EL (cell line): Measurements from ENCODE around the gene TTBK1.

ENCODE experiments used
- DNase-seq: peaks from one replicate; pipeline ENCODE4 v3.0.0-alpha.2; 2016

Gene TTBK1

DNA sequence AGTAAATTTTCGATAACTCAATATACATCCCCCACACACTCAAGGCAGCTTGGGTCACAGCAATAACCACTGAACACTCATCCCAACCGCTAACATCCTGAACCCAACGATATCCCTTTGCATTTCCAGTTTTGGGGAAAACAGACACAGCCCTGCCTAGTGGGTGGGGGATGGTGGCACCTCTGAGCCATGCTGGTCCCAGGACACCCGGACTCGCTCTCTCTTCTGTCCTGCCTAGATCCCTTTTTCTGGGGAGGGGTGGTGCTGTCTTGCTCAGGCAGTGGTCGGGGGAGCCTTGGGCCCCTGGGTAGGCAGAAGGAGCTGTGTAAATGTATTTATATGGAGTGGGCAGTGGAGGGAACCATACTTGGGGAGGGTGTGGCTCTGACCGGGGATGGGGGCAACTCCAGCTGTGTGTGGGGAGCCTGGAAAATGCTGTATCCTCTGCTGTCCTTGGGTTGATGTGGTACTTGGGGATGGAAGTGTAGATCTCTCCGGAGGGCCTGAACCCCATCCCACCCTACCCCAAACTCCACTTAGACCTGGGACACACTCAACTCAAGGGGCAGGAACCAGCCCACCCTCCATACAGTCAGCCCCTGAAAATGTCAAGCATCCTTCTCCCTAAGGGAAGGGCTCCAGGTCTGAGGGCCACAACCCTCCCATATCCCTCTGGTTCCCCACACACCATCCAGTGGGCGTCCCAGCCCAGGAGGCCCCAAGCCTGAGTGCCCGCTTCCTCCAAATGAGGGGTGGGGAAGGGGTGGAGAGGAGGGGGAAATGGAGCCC is 31.0 kb downstream of the TTBK1 start:
- DNase-seq: no peak

- no peak for DNase-seq
Observed at GRCh38 chr6:43274916-43275597, 31.8 kb downstream of the TTBK1 start.

DNA sequence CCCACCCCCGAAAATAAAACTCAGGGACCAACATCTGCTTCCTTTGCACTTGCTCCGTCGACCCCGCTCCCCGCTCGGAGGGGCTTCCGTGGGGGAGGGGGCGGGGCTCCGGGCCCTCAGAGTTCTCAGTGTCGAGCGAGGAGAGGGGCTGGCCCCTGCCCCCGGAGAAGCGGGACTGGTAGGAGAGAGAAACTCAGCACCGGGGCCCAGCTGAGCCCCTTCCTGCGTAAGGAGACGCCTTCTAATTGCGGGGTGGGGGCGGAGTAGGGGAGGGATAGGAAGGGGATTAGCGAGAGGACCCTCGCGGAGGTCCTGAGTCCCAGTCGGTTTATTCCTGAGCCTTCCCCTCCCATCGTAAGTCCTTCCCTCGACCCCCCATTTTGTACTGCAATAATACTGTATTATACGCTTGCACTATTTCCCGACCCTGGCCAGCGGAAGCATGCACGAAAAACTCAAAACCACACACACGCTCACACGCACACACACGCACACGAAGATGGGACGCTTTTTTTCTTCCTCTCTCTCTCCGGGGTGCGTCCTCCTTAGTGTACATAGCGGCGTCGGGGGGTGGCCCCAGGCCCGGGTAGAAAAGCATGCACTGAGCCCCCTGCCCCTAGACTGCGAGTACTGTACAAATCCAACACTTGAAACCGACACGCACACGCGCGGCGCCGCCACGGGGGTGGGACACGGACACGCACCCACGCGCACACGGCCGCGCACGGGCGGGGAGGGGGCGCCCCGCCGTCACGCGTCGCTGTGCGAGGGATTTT is 32.7 kb downstream of the TTBK1 start:
- no peak for DNase-seq

DNA sequence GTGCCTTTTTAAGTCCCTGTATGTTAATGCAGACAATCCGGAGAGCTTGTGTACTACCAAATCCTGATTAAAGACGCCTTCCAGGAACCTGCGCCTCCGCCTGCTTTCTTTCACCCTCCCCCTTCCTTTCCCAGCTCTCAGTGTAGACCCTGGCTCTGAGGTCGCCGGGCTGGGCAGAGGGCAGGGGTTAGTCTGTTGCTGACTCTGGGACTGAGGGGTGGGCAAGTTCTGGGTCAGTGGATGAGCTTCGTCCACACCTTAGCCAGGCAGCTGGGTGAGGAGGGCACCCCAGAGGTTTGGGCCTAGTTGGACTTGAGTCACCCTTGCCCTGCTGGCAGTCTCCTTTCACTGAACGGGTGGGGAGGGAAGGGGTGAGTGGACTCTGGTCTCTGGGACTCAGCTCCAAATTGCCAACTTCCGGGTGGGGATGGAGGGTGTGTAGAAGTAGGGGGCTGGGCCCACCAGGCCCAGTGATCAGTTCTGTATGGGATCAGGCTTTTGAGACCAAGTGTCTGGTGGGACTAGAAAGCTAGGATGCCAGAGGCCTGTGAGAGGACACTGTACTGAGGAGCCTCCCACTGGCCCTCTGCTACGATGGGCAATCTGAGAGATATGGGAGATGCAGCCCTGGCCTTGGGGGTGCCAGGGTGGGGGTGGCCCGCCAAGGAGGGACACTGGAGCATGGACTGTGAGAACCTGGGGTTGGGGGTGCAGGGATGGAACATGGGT is 33.5 kb downstream of the TTBK1 start:
- DNase-seq: no peak

GRCh38 chr6:43277306-43277642 is 34.0 kb downstream of the TTBK1 start:
- DNase-seq: no peak

DNA sequence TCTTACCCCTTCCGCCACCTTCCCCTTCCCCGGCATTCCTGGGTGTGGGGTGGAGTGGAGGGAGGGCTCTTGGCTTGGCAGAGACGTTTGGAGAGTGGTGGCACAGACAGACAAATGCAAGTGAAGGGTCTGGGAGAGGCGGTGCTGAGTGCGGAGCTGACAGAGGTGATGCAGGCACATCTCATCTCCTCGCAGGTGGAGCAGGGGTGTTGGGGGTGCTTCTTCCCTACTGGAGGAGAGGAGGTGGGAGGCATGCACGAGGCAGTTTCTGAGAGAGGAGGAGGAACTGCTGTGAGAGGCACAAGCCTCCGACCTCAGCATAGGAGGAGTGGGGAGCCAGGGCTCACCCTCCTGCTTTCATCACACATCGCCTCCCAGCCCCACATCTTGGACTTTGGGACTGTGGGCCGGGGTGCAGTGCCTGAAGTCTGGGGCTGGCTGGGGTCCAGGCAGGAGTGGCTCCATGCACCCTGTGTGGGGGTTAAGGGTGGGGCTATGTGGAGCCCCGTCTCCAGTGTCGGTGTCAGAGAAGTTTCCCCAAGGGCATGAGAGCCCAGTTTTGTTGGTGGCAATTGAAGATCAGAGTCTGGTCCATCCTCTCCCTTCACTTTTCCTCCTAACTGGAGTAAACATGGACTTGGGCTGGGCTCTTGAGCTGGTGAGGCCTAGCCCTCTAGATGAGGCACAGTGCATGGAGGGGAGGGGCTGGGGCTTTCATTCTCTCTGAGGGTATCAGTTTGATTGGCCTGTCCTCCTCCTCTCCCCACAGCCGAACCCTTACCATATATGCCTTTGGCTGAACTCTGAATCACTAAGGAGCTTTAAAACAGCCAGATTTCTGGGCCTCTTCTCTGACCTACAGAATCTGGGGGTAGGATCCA is 34.6 kb downstream of the TTBK1 start:
- DNase-seq: peak; percentile 49

GRCh38 chr6:43278524-43279078 is 35.3 kb downstream of the TTBK1 start:
- peak; percentile 74 for DNase-seq

DNA sequence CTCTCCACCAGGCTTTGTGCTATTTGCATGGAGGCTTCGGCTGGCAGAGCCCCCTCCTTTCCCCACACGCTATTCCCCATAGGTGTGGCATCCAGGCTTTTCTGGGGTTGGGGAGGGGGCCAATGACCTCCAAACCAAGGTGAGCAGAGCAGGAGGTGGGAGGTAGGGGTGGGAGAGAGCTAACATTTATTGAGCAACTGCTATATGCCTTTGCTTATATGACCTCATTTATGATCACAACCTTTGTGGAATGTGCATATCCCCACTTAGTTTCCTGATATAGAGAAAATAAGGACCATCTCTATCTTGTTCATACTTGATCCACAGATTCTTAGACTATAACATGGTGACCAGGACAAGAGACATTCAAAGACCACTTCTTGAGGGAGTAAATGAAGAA is 37.0 kb downstream of the TTBK1 start:
- DNase-seq: no peak

- DNase-seq: no peak
Observed at GRCh38 chr6:43282060-43282459, 38.8 kb downstream of the TTBK1 start.

DNA sequence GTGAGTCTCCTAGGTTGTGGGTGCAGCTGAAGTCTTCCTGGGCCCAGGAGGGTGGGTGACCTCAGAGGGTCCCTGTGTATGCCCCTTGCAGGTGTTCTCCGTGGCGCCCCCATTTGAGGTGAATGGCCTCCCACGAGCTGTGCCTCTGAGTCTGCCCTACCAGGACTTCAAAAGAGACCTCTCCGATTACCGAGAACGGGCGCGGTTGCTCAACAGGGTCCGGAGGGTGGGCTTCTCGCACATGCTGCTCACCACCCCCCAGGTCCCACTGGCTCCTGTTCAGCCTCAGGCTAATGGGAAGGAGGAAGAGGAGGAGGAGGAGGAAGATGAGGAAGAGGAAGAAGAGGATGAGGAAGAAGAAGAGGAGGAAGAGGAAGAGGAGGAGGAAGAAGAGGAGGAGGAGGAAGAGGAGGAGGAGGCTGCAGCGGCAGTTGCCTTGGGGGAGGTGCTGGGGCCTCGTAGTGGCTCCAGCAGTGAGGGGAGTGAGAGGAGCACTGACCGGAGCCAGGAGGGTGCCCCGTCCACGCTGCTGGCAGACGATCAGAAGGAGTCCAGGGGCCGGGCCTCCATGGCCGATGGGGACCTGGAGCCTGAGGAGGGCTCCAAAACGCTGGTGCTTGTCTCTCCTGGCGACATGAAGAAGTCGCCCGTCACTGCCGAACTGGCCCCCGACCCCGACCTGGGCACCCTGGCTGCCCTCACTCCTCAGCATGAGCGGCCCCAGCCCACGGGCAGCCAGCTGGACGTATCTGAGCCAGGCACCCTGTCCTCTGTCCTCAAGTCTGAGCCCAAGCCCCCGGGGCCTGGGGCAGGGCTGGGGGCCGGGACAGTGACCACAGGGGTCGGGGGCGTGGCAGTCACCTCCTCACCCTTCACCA is 39.6 kb downstream of the TTBK1 start:
- no peak for DNase-seq

GRCh38 chr6:43283514-43283901 is 40.2 kb downstream of the TTBK1 start:
- DNase-seq: no peak

DNA sequence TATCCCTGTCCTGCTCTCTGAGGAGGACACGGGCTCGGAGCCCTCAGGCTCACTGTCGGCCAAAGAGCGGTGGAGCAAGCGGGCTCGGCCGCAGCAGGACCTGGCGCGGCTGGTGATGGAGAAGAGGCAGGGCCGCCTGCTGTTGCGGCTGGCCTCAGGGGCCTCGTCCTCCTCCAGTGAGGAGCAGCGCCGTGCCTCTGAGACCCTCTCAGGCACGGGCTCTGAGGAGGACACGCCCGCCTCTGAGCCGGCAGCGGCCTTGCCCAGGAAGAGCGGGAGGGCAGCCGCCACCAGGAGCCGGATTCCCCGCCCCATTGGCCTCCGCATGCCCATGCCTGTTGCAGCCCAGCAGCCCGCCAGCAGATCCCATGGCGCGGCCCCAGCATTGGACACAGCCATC is 40.6 kb downstream of the TTBK1 start:
- DNase-seq: no peak

DNA sequence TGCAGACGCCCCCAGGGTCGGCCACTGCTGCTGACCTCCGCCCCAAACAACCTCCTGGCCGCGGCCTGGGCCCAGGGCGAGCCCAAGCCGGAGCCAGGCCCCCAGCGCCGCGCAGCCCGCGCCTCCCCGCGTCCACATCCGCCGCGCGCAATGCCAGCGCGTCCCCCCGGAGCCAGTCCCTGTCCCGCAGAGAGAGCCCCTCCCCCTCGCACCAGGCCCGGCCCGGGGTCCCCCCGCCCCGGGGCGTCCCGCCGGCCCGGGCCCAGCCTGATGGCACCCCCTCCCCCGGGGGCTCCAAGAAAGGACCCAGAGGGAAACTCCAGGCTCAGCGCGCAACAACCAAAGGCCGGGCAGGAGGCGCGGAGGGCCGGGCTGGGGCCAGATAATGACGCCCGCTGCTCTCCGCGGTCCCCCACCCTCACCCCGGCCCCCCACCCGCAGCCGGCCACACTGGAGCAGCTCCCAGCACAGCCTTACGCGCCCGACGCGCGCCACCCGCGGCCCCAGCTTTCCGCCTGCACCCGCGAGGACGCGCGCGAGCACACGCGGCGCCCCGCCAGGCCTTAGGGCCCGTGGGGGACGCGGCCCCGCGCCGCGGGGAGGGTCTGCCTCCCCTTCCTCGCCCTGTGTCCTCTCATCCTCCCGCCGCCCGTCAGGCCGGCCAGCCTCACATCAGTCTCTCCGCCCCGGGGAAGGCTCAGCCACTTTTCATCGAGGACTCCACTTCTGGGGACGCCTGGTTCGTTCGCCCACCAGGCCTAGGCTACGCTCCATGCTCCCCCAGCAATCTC is 41.9 kb downstream of the TTBK1 start:
- DNase-seq: peak; percentile 16

- DNase-seq: no peak
Observed at GRCh38 chr6:43285832-43286231, 42.6 kb downstream of the TTBK1 start.

DNA sequence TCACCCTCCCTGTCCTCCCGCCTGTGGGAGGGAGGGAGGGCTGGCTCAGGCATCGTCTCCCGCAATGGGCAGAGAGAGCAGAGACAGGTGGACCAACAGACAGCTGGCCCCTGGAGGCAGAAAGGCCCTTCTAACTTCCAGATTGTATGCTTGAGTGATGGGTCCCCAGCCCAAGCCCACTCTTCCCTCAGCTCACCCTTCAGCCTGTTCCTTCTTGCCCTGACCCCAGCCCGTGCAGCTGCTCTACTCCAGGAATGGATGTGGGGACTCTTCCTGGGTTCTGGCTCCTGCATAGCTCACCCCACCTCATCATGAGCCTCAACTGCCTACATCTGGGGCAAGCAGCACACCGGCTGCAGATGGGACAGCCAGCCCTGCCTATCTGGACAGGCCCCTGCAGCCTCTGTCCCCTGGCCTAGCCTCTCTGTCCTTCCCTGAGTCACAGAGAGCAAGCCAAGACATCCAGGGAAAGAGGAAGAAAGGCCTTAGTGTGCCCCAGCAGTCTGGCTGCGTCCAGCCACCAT is 43.2 kb downstream of the TTBK1 start:
- DNase-seq: no peak

DNA sequence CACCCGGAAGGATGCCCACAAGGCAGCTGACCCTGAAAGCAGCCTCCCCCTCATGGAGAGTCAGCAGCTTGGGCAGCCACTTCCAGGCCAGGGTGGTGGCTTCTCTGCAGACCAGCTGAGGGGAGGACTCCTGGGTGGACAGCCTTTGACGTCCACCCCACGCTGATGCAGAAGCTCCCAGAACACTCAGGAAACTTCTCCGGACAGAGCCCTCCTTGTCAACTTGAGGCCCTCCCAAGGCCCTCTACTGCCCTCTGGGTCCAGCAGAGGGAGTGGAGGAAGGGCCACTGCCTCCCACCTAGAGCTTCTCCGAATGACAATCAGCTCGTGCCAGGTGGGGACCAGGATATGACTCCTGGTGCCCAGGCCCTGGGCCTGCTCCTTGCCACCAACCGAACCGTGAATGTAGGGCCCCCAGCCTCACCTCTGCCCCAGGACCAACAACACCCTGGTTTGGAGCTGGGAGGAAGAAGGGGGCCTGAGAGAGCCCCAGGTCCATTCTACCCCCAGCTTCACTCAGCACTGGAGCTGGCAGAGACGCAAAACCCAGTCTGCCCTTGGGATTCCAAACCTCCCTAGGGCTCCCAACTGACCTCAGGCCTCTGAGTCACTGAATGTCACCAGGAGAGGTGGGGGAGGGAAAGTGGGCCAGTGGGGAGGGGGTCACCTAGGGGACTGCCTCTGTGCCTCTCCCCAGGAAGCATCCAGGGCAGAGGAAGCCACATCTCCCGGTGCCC is 43.9 kb downstream of the TTBK1 start:
- no peak for DNase-seq

DNA sequence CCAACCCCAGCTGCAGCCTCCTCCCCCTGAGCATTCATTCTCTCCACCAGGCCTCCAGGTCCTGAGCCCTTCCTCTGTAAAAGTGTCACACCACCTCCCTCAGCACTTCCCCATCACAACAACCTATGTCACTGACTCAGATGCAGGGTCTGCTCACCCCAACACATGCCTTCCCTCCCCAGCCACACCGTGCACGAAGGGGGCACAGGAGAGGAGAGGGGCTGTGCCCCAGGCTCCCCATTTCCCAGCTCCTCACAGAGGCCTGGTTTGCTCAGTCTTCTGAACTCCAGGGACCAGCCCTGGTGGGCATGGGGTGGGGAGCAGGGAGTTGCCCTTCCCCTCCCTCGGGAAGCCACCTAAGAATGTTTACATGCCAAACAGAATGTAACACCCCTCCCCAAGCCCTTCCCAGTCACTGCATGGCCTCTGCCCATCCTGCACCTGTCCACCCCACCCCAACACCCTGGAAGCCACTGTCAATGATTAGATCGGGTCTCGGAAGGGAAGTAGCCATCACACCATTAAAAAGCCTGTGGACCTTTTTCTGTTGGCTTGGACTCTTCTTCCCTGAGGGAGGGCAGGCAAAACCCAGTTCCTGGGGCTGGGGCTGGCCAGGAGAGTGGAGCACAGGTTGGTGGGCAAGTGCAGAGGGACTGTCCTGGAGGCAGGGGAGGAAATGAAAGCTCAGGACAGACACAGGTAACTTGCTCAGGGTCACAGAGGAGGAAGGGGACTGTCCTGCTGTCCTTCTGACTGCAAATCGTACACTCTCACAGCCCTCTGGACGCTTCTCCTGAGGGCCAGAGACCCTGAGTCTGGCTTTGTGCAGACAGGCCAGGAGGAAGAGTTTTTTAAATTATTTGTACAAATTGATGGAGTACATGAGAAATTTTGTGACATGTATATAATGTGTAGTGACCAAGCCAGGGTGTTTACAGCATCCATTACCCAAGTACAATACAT is 44.7 kb downstream of the TTBK1 start:
- no peak for DNase-seq
